ENCODE results near the gene SMG5. TPM values are rescaled to one million over a fixed set of nuclear protein-coding genes. Genes with fewer than 3 reads are reported as not detected.

SMG5 gene
- total RNA-seq, 1 experiment from 2014 or later: 117 TPM

DNA sequence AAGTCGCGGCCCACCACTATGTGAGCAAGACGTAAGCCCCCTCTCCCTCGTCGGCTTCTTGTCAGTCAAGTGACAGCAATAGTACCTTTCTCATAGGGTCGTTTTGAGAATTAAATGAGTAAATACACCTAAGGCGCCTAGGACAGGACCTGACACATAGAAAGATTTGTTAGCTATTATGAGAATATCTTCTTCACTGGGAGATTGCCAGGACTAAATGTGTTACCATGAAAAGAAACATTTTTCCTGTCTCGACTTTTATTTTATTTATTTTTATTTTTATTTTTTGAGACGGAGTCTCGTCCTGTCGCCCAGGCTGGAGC, 69.0 kb downstream of the SMG5 start:
- H3K4me3 ChIP-seq (ENCODE audit: low read depth in 2 of 2, low read length in 2 of 2): peak overlapping the region; percentile 76 to 94
- DNase-seq (ENCODE audit: low read depth, low spot score) (no peak), ATAC-seq (no peak)
- ChIA-PET CTCF (interaction anchor here (1.1 to 1.3 kb wide), 2 partner anchors 12 to 147 kb away, joined by 5 to 9 read pairs; no protein-coding TSS in a partner anchor), POLR2A (interaction anchor here (1.2 kb wide), 1 partner anchor 68 kb away, joined by 5 read pairs; no protein-coding TSS in a partner anchor)
- H3K27ac ChIP-seq (ENCODE audit: low read length): peak overlapping the region; percentile 97
- in situ Hi-C loops (cut with HindIII; ENCODE audit: low pct_unique_long_range_greater_than_20kb, low sequenced_read_pairs) (no loop called here), intact Hi-C loops (cut with micrococcal nuclease; ENCODE audit: unreplicated experiment) (loop anchor here (5.0 kb wide), 1 partner anchor 116 kb away; no protein-coding TSS in a partner anchor)
- no peaks in the 10 kb centered on the region for H3K9me3 ChIP-seq (ENCODE audit: control insufficient read depth, insufficient read depth, low read depth, low read length)
- peaks cover 2% of the 10 kb centered on the region; the same call in 1 of the 2 replicates for H3K36me3 ChIP-seq (ENCODE audit: control insufficient read depth, insufficient read depth, low read length)
- no TSS peak for BruUV-seq (replicated peaks)
- no peaks in the 10 kb centered on the region for H3K27me3 ChIP-seq (ENCODE audit: control insufficient read depth, insufficient read depth, low read length)
- H3K4me1 ChIP-seq (ENCODE audit: control insufficient read depth, insufficient read depth, low read length): peaks cover 7% of the 10 kb centered on the region; the same call in 1 of the 2 replicates
- TF ChIP-seq SIN3A (IDR thresholded peaks at IDR 0.05; ENCODE audit: borderline replicate concordance, insufficient read depth, low read depth, low read length): no peak
- TF ChIP-seq, protein P1, sequence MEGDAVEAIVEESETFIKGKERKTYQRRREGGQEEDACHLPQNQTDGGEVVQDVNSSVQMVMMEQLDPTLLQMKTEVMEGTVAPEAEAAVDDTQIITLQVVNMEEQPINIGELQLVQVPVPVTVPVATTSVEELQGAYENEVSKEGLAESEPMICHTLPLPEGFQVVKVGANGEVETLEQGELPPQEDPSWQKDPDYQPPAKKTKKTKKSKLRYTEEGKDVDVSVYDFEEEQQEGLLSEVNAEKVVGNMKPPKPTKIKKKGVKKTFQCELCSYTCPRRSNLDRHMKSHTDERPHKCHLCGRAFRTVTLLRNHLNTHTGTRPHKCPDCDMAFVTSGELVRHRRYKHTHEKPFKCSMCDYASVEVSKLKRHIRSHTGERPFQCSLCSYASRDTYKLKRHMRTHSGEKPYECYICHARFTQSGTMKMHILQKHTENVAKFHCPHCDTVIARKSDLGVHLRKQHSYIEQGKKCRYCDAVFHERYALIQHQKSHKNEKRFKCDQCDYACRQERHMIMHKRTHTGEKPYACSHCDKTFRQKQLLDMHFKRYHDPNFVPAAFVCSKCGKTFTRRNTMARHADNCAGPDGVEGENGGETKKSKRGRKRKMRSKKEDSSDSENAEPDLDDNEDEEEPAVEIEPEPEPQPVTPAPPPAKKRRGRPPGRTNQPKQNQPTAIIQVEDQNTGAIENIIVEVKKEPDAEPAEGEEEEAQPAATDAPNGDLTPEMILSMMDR (IDR thresholded peaks at IDR 0.05): no peak
- no peak for TF ChIP-seq TCF7L2 (IDR thresholded peaks at IDR 0.05; ENCODE audit: low read depth, low read length)
- no peak for TF ChIP-seq POLR2AphosphoS5 (IDR thresholded peaks at IDR 0.05; ENCODE audit: low read depth, low read length)
- TF ChIP-seq, protein P2, sequence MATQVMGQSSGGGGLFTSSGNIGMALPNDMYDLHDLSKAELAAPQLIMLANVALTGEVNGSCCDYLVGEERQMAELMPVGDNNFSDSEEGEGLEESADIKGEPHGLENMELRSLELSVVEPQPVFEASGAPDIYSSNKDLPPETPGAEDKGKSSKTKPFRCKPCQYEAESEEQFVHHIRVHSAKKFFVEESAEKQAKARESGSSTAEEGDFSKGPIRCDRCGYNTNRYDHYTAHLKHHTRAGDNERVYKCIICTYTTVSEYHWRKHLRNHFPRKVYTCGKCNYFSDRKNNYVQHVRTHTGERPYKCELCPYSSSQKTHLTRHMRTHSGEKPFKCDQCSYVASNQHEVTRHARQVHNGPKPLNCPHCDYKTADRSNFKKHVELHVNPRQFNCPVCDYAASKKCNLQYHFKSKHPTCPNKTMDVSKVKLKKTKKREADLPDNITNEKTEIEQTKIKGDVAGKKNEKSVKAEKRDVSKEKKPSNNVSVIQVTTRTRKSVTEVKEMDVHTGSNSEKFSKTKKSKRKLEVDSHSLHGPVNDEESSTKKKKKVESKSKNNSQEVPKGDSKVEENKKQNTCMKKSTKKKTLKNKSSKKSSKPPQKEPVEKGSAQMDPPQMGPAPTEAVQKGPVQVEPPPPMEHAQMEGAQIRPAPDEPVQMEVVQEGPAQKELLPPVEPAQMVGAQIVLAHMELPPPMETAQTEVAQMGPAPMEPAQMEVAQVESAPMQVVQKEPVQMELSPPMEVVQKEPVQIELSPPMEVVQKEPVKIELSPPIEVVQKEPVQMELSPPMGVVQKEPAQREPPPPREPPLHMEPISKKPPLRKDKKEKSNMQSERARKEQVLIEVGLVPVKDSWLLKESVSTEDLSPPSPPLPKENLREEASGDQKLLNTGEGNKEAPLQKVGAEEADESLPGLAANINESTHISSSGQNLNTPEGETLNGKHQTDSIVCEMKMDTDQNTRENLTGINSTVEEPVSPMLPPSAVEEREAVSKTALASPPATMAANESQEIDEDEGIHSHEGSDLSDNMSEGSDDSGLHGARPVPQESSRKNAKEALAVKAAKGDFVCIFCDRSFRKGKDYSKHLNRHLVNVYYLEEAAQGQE (IDR thresholded peaks at IDR 0.05; ENCODE audit: insufficient read depth in 1 of 2, low read depth in 2 of 2, low read length in 1 of 2): no peak

DNA sequence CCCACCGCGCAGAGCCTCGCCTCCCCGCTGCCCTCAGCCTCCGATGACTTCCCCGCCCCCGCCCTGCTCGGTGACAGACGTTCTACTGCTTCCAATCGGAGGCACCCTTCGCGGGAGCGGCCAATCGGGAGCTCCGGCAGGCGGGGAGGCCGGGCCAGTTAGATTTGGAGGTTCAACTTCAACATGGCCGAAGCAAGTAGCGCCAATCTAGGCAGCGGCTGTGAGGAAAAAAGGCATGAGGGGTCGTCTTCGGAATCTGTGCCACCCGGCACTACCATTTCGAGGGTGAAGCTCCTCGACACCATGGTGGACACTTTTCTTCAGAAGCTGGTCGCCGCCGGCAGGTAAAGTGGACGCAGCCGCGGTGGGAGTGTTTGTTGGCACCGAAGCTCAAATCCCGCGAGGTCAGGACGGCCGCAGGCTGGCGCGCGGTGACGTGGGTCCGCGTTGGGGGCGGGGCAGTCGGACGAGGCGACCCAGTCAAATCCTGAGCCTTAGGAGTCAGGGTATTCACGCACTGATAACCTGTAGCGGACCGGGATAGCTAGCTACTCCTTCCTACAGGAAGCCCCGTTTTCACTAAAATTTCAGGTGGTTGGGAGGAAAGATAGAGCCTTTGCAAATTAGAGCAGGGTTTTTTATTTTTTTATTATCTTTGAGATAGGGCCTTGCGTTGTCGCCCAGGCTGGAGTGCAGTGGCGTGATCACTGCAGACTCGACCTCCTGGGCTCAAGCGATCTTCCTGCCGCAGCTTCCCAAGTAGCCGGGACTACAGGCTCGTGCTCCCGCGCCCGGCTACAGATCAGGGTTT, 69.6 kb downstream of the SMG5 start, which contains the start of gene PMF1:
Gene PMF1, plus strand, starts transcription at position 175 of the 811 bp plus-strand sequence. Its CDS starts 9 bp downstream, at position 184.
- peak within 1 kb of the TSS; percentile 76 to 94 for H3K4me3 ChIP-seq (ENCODE audit: low read depth in 2 of 2, low read length in 2 of 2)
- H3K27ac ChIP-seq (ENCODE audit: low read length): peak within 1 kb of the TSS; percentile 97
- peaks cover 3% of the 10 kb centered on the region; the same call in 1 of the 2 replicates for H3K36me3 ChIP-seq (ENCODE audit: control insufficient read depth, insufficient read depth, low read length)
- in situ Hi-C loops (cut with HindIII; ENCODE audit: low pct_unique_long_range_greater_than_20kb, low sequenced_read_pairs) (no loop called here), intact Hi-C loops (cut with micrococcal nuclease; ENCODE audit: unreplicated experiment) (loop anchor here (5.0 kb wide), 1 partner anchor 116 kb away; no protein-coding TSS in a partner anchor)
- H3K4me1 ChIP-seq (ENCODE audit: control insufficient read depth, insufficient read depth, low read length): peaks cover 7% of the 10 kb centered on the region; the same call in 1 of the 2 replicates
- CTCF ChIA-PET: interaction anchor here (0.6 to 1.3 kb wide), 5 partner anchors 11 to 109 kb away, joined by 3 to 11 read pairs (median 5); no protein-coding TSS in a partner anchor
- no peaks in the 10 kb centered on the region for H3K27me3 ChIP-seq (ENCODE audit: control insufficient read depth, insufficient read depth, low read length)
- ATAC-seq (peak; percentile 97), DNase-seq (ENCODE audit: low read depth, low spot score) (peak; percentile 90)
- POLR2A ChIA-PET: interaction anchor here (0.6 to 1.2 kb wide), 6 partner anchors 12 to 249 kb away, joined by 3 to 9 read pairs (median 7); partner anchors contain the start of gene SLC25A44
- BruUV-seq (replicated peaks): TSS peak; percentile 87
- H3K9me3 ChIP-seq (ENCODE audit: control insufficient read depth, insufficient read depth, low read depth, low read length): no peaks in the 10 kb centered on the region
- TF ChIP-seq SIN3A (IDR thresholded peaks at IDR 0.05; ENCODE audit: borderline replicate concordance, insufficient read depth, low read depth, low read length) (no peak), POLR2AphosphoS5 (IDR thresholded peaks at IDR 0.05; ENCODE audit: low read depth, low read length) (peak; percentile 95), TCF7L2 (IDR thresholded peaks at IDR 0.05; ENCODE audit: low read depth, low read length) (0 out of 2 replicates have a peak, but pooled peaks have one; percentile 49)
- TF ChIP-seq, protein P1 (IDR thresholded peaks at IDR 0.05): no peak
- TF ChIP-seq, protein P2 (IDR thresholded peaks at IDR 0.05; ENCODE audit: insufficient read depth in 1 of 2, low read depth in 2 of 2, low read length in 1 of 2): no peak
